CD4-positive, alpha-beta T cell treated with Interleukin-17A for 1 hour (primary cell): ENCODE data around the gene TECRL.

Experiments
- DNase-seq: peaks from one replicate; pipeline ENCODE4 v3.0.0-alpha.2; 2020

TECRL gene

GRCh38 chr4:64326507-64326906 is 82.7 kb downstream of the TECRL start:
- no peak for DNase-seq

DNA sequence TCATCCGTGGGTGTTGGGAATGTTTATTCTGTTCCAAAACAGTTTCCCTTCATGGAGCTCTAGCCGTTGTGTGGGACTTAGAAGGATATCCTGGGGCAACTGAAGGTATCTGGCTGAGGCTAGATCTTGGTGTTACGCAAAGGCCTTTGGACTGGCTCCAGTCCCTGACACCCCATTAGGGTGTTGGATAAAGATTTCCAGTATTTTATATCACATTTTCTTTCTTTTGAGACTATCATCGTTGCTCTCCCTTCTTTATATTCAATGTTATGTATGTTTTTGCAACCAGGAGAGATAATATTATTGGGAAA is 103.0 kb downstream of the TECRL start:
- no peak for DNase-seq

DNA sequence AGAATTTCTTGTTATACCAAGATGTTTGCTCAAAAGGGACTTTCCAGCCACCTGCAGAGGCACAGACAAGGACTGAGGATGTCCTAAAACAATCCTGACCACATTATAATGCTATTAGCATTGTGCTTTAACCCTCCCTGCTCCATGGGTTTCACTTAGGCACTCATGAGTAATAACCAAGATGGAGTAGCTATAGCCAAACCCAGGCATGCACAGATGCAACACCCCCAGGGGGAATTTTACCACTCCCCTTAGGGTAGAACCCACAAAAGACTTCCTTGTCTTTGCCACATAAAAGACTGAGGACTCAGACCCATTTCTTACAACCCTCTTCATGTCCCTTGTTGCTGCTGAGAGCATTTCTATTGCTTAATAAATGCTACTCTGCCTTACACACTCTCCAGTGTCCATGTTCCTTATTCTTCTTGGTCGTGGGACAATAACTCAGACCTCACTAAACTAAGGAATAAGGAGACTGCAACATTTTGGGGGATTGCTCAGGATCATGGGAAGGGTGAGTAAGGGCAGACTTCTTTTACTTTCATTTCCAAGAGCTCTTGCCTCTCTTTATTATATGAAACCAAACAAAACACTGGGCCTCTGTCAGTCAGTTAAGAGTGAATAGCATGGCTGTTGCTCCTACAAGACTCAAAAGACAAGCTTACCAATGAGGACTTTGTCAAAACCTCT is 103.5 kb downstream of the TECRL start:
- no peak for DNase-seq

GRCh38 chr4:64272432-64272831 is 136.8 kb downstream of the TECRL start:
- DNase-seq: no peak

- DNase-seq: no peak
Measured at GRCh38 chr4:64271601-64272081, 137.6 kb downstream of the TECRL start.

GRCh38 chr4:64266669-64267068 is 142.6 kb downstream of the TECRL start:
- no peak for DNase-seq

- no peak for DNase-seq
Measured at GRCh38 chr4:64266263-64266662, 143.0 kb downstream of the TECRL start.

DNA sequence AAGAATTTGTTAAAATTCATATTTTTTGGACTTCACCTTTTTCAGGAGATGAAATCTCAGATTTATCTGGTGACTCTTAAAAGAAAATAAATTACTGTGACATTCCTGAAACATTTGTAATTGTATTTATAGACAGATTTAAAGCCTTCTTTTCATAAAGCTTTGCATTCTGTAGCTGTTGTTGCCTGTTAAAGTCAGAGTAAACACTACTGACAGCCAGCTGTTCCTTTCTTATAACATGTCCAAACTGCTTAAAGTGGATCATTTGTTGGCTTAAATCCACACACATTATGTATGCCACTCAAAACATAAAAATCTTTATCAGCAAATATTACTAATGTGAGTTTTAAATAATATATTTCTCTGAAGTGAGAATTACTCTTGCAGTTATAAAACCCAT is 157.5 kb downstream of the TECRL start:
- no peak for DNase-seq

- DNase-seq: no peak
Measured at GRCh38 chr4:64250488-64250887, 158.8 kb downstream of the TECRL start.

DNA sequence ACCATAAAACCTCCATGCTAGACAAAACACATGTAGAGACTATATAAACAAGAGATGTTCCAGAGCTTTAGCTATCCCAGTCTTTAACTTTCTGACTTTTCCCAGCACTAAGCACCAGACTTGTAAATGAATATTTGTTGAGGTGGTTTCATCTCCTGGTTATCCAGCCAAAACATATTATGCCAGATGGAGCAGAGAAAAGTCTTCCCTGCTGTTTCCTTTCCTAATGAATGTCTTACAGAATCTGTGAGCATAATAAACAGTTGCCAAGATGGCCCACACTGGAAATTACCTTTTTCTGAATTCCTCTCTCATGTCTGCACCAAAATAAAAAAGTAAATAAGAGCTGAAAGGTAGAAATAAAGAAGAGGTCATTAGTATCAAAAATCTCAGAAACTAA is 159.2 kb downstream of the TECRL start:
- DNase-seq: no peak

DNA sequence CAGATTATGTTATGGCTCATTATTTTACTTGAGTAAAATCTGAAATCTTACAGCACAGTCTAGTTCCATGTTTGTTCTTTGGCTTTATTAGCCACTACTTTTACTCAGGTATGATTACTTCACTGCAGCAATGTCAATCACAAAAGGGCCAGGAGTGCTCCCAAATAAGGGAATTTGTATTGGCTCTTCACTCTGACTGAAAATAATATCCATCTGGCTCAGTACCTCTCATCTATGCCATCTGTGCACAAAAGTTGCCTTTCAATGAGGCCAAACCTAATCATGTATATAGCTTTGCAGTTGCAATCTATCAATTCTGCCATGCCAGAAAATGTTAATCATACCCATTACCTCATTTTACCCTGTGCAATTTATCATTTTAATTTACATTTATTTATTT is 161.1 kb downstream of the TECRL start:
- DNase-seq: no peak

GRCh38 chr4:64230709-64231310 is 178.4 kb downstream of the TECRL start:
- no peak for DNase-seq
